Prostate gland (tissue), 2 donors: ENCODE data around the gene FAM171A2. TPM values are rescaled to one million over a fixed set of nuclear protein-coding genes. Genes with fewer than 3 reads are reported as not detected.

Experiments
- DNase-seq: peaks from one replicate; pipeline ENCODE4 v3.0.0-alpha.2; 2019; ENCODE audit warnings: low spot score
- H3K27ac ChIP-seq, 2 donors: fragments of 200-600 bp; sonication (generic); 2 replicates each; pipeline ENCODE4 v1.5.1; 2017 to 2019
- H3K27me3 ChIP-seq: fragments of 200-600 bp; sonication (generic); replicated peaks from 2 replicates; pipeline ENCODE4 v1.5.1; 2019; ENCODE audit not compliant: insufficient read depth
- H3K36me3 ChIP-seq, 2 donors: fragments of 200-600 bp; sonication (generic); 1 replicate in 1 of 2; 2 replicates in 1 of 2; pipeline versions ENCODE4 v1.5.1 to v1.8.1; 2017 to 2019
- H3K4me1 ChIP-seq: fragments of 200-600 bp; sonication (generic); replicated peaks from 2 replicates; pipeline ENCODE4 v1.5.1; 2019
- H3K4me3 ChIP-seq, 2 donors: fragments of 200-600 bp; sonication (generic); 2 replicates each; pipeline ENCODE4 v1.5.1; 2017 to 2019
- H3K9me3 ChIP-seq: fragments of 200-600 bp; sonication (generic); 2 replicates; pipeline ENCODE4 v1.5.1; 2017
- POLR2A ChIP-seq: fragments of 450-650 bp; IDR thresholded peaks from one replicate; pipeline ENCODE4 v1.6.1; 2016; ENCODE audit warnings: antibody characterized with exemption, mild to moderate bottlenecking
- POLR2AphosphoS5 ChIP-seq: sonication (generic); formaldehyde crosslinking; IDR thresholded peaks from one replicate; pipeline ENCODE4 v1.6.1; 2017; ENCODE audit warnings: antibody characterized with exemption
- WGBS: methylation state at CpG from one replicate; pipeline ENCODE4 v1.1.5; 2018; 5-methylcytosine and 5-hydroxymethylcytosine counted together
- intact Hi-C: fragments of 100-400 bp; cut with DNase I; formaldehyde crosslinking; loops from one replicate; pipeline ENCODE4 v1.14.2; 2022
- total RNA-seq, 2 donors: library from RNA; depleted of rRNA; stranded (reverse); fragments of >200 nt; gene quantifications; one replicate each; pipeline ENCODE4 v1.1.0, GENCODE V29; 2016
- TF ChIP-seq, protein P1 (sequence below), 4 experiments: fragments of 200-600 bp in 2 of 4; fragments of 450-650 bp in 2 of 4; sonication (generic) in 2 of 4; IDR thresholded peaks; 1 replicate in 3 of 4; 2 replicates in 1 of 4; pipeline ENCODE4 v1.5.1; 2016 to 2019; ENCODE audit warnings: antibody characterized with exemption in 4 of 4, mild to moderate bottlenecking in 2 of 4, moderate library complexity in 2 of 4

FAM171A2 gene
- total RNA-seq, result 1 to 10 TPM; 1.8 to 6.1 TPM

DNA sequence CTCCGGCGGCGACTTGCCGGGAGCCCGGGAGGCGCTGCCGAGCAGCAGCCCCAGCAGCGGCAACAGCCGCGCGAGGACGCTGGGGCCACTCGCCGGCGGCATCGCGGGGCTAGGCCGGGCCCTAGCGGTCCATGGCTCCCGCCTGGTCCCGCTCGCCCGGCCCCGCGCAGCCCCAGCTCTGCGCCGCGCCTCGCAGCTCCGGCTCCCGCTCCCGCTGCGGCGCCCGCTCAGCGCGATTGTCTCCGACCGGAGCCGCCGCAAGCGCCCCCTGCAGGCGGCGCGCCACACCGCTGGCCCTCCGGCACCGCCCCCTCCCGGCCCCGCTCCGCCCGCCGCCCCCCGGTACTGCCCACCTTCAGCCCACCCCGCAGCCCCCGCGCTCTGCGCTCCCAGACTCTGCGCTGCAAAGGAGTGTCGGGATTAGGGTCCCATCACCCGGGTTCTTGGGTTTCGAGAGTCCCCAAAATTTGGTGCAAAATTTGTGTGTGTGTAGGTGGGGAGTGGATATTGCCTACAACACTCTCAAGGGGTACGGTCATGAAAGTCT is at the start of gene FAM171A2:
TSS of gene FAM171A2 (minus strand) at position 241 of the 547 bp plus-strand sequence. CDS start at position 102, 139 bp downstream.
- Histone ChIP-seq H3K4me1 (no peaks in the 10 kb centered on the region), H3K27me3 (no peaks in the 10 kb centered on the region), H3K36me3 (no peaks in the 10 kb centered on the region), H3K27ac (peak within 1 kb of the TSS; percentile 5 to 19), H3K4me3 (peak within 1 kb of the TSS; percentile 46 to 55), H3K9me3 (no peaks in the 10 kb centered on the region)
- intact Hi-C loops, result no loop called here
- no peak for DNase-seq
- no peak for TF ChIP-seq POLR2A
- TF ChIP-seq, protein P1, sequence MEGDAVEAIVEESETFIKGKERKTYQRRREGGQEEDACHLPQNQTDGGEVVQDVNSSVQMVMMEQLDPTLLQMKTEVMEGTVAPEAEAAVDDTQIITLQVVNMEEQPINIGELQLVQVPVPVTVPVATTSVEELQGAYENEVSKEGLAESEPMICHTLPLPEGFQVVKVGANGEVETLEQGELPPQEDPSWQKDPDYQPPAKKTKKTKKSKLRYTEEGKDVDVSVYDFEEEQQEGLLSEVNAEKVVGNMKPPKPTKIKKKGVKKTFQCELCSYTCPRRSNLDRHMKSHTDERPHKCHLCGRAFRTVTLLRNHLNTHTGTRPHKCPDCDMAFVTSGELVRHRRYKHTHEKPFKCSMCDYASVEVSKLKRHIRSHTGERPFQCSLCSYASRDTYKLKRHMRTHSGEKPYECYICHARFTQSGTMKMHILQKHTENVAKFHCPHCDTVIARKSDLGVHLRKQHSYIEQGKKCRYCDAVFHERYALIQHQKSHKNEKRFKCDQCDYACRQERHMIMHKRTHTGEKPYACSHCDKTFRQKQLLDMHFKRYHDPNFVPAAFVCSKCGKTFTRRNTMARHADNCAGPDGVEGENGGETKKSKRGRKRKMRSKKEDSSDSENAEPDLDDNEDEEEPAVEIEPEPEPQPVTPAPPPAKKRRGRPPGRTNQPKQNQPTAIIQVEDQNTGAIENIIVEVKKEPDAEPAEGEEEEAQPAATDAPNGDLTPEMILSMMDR (IDR thresholded peaks at IDR 0.05), result peak; percentile 47 to 76 (median 62)
- under 1% methylated on average over 9 of the region's 63 CpGs for WGBS

GRCh38 chr17:44409309-44410028 is 45.8 kb upstream of the FAM171A2 start:
- no peak overlapping the region for H3K27ac ChIP-seq
- no peak for DNase-seq
- H3K4me3 ChIP-seq, result no peak overlapping the region
- no peaks in the 10 kb centered on the region for H3K36me3 ChIP-seq
- no peaks in the 10 kb centered on the region for H3K27me3 ChIP-seq
- H3K9me3 ChIP-seq, result no peaks in the 10 kb centered on the region
- WGBS, result 64% methylated on average over 7 of the region's 7 CpGs
- H3K4me1 ChIP-seq, result no peaks in the 10 kb centered on the region
- TF ChIP-seq, protein P1 (IDR thresholded peaks at IDR 0.05), result no peak
- no peak for TF ChIP-seq POLR2A
- TF ChIP-seq POLR2AphosphoS5, result no peak
- intact Hi-C loops, result no loop called here

DNA sequence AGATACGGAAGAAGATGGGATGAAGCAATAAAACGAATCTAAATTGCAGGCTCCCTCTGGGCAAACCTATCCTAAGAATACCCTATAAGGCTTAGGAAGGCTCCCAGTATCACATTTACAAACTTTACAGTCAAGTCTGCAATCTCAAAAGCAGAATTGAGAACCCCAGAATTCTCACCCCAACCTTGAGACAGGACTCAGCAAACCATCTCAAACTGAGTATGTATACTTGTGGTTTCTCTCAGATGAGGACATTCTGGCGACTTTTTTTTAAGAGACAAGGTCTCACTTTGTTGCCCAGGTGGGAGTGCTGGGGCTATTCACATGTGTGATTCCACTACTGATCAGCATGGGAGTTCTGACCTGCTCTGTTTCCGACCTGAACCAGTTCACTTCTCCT is 45.1 kb upstream of the FAM171A2 start:
- no peak for DNase-seq
- no peaks in the 10 kb centered on the region for H3K9me3 ChIP-seq
- H3K27ac ChIP-seq, result no peak overlapping the region
- WGBS, result 95% methylated on average over 4 of the region's 4 CpGs
- no peaks in the 10 kb centered on the region for H3K4me1 ChIP-seq
- intact Hi-C loops, result no loop called here
- TF ChIP-seq, protein P1 (IDR thresholded peaks at IDR 0.05), result no peak
- TF ChIP-seq POLR2AphosphoS5 (no peak), POLR2A (no peak)
- no peak overlapping the region for H3K4me3 ChIP-seq
- no peaks in the 10 kb centered on the region for H3K27me3 ChIP-seq
- H3K36me3 ChIP-seq, result no peaks in the 10 kb centered on the region

GRCh38 chr17:44402564-44403172 is 39.0 kb upstream of the FAM171A2 start:
- no peak overlapping the region for H3K27ac ChIP-seq
- TF ChIP-seq POLR2A (no peak), POLR2AphosphoS5 (no peak)
- TF ChIP-seq, protein P1 (IDR thresholded peaks at IDR 0.05), result no peak
- peaks cover 0 to 8% of the 10 kb centered on the region in 2 donors for H3K36me3 ChIP-seq
- H3K9me3 ChIP-seq, result no peaks in the 10 kb centered on the region
- DNase-seq, result no peak
- intact Hi-C loops, result no loop called here
- WGBS, result 94% methylated on average over 5 of the region's 5 CpGs
- no peaks in the 10 kb centered on the region for H3K27me3 ChIP-seq
- H3K4me3 ChIP-seq, result no peak overlapping the region
- no peaks in the 10 kb centered on the region for H3K4me1 ChIP-seq
